ENCODE results near the gene SPATA13. TPM values are rescaled to one million over a fixed set of nuclear protein-coding genes. Genes with fewer than 3 reads are reported as not detected.

Gene SPATA13
- total RNA-seq, 1 experiment from 2014 or later = 14.1 TPM

- Mint-ChIP-seq H3K27ac (no peak overlapping the region), H3K4me3 (no peak overlapping the region), H3K9me3 (no peaks in the 10 kb centered on the region), H3K27me3 (ENCODE audit: low read depth) (peaks cover 34% of the 10 kb centered on the region), H3K4me1 (peaks cover 41 to 54% of the 10 kb centered on the region in 2 experiments), H3K36me3 (ENCODE audit: insufficient read depth in 1 of 3, low read depth in 3 of 3) (no peaks in the 10 kb centered on the region)
- no peak overlapping the region for H2AFZ ChIP-seq (ENCODE audit: low read length)
- no peak overlapping the region for H2BK5ac ChIP-seq (ENCODE audit: insufficient read length, low read length)
- no peak overlapping the region for H3K4ac ChIP-seq (ENCODE audit: low read depth, low read length)
- H3K23ac ChIP-seq (ENCODE audit: insufficient read length, low read depth, low read length) = no peak overlapping the region
- peaks cover 16% of the 10 kb centered on the region; the same call in 1 of the 2 replicates for H3K4me1 ChIP-seq (ENCODE audit: insufficient read depth, low read length)
- H4K8ac ChIP-seq (replicated peaks; ENCODE audit: insufficient read length, low read depth, low read length) = no peak overlapping the region
- H3K56ac ChIP-seq (ENCODE audit: insufficient read length, low read depth, low read length) = no peak overlapping the region
- WGBS (ENCODE audit: extremely low coverage, insufficient read length, low lambda C conversion rate) = no CpG with 5 or more reads among the region's 2 CpGs
- no peak overlapping the region for H2BK15ac ChIP-seq (ENCODE audit: low read depth, low read length)
- H4K20me1 ChIP-seq (ENCODE audit: control insufficient read depth, insufficient read depth, insufficient read length) = no peaks in the 10 kb centered on the region
- no peaks in the 10 kb centered on the region for H3K9me3 ChIP-seq (ENCODE audit: control insufficient read depth, low read depth, low read length)
- no peak overlapping the region for H2AK5ac ChIP-seq (ENCODE audit: insufficient read length, low read length)
- no peak overlapping the region for H2BK20ac ChIP-seq (ENCODE audit: low read depth, low read length, poor library complexity, severe bottlenecking)
- DNase-seq = no peak
- no peak overlapping the region for H3T11ph ChIP-seq (ENCODE audit: low read length)
- H3K18ac ChIP-seq (ENCODE audit: insufficient read length, low read depth, low read length) = no peak overlapping the region
- H3K4me2 ChIP-seq (ENCODE audit: insufficient read depth, insufficient read length, low read length) = no peak overlapping the region
- no peak overlapping the region for H4K91ac ChIP-seq (ENCODE audit: insufficient read length, low read depth, low read length)
- H3K14ac ChIP-seq (ENCODE audit: insufficient read depth, low read length) = no peak overlapping the region
- no peaks in the 10 kb centered on the region; the same call in 1 of the 2 replicates for H3K27me3 ChIP-seq (ENCODE audit: insufficient read depth, low read length)
- H2BK12ac ChIP-seq (ENCODE audit: insufficient read length, low read depth, low read length) = no peak overlapping the region
- no peak overlapping the region for H3K9ac ChIP-seq (ENCODE audit: extremely low read depth, insufficient read length, low read length)
- H3K23me2 ChIP-seq (ENCODE audit: insufficient read length, low read depth, low read length, poor library complexity, severe bottlenecking) = no peaks in the 10 kb centered on the region
- no peak for TF ChIP-seq CTCF (conservative IDR thresholded peaks at IDR 0.05)
- no peaks in the 10 kb centered on the region for H3K79me1 ChIP-seq (ENCODE audit: insufficient read depth, low read depth, low read length, poor library complexity, severe bottlenecking)
- no peaks in the 10 kb centered on the region for H3K79me2 ChIP-seq (ENCODE audit: insufficient read depth, low read length)
- no peak overlapping the region for H4K5ac ChIP-seq (ENCODE audit: insufficient read length, low read depth, low read length)
- H2BK120ac ChIP-seq (ENCODE audit: low read depth, low read length, poor library complexity, severe bottlenecking) = no peak overlapping the region
- H3K27ac ChIP-seq (ENCODE audit: insufficient read length, low read depth, low read length) = no peak overlapping the region
These were observed 15.3 kb upstream of the SPATA13 start for GRCh38 chr13:24145240-24145639.

All from H9 (cell line).